ENCODE measurements around the gene CENPC. TPM values are rescaled to one million over a fixed set of nuclear protein-coding genes. Genes with fewer than 3 reads are reported as not detected.
A peak's percentile ranks its signal among the peaks of the same experiment; 100 is the strongest.
"Not testable (repeated sequence)": the region's sequence is repeated elsewhere in the genome, so short reads cannot be mapped to it uniquely, and the experiment has no call there.

CENPC gene
- total RNA-seq, 1 experiment from 2014 or later = 9.6 TPM

GRCh38 chr4:67550451-67550850 lies 5.1 kb upstream of the CENPC start:
- DNase-seq (ENCODE audit: low read depth) = no peak

GRCh38 chr4:67549123-67549522 lies 3.8 kb upstream of the CENPC start:
- DNase-seq (ENCODE audit: low read depth) = peak; percentile 16

- no peak for DNase-seq (ENCODE audit: low read depth)
Observed at GRCh38 chr4:67546971-67547370, 1.7 kb upstream of the CENPC start.

- DNase-seq (ENCODE audit: low read depth) = no peak
Observed at GRCh38 chr4:67546004-67546356, 677 bp upstream of the CENPC start.

GRCh38 chr4:67542076-67542475 lies 3.2 kb downstream of the CENPC start:
- peak; percentile 42 for DNase-seq (ENCODE audit: low read depth)

GRCh38 chr4:67539830-67540229 lies 5.5 kb downstream of the CENPC start:
- DNase-seq (ENCODE audit: low read depth) = no peak

- no peak for DNase-seq (ENCODE audit: low read depth)
Observed at GRCh38 chr4:67535280-67535840, 9.9 kb downstream of the CENPC start.

- DNase-seq (ENCODE audit: low read depth) = no peak
Observed at GRCh38 chr4:67533112-67533511, 12.2 kb downstream of the CENPC start.

- DNase-seq (ENCODE audit: low read depth) = not testable (repeated sequence)
Observed at GRCh38 chr4:67532397-67532796, 12.9 kb downstream of the CENPC start.

- no peak for DNase-seq (ENCODE audit: low read depth)
Observed at GRCh38 chr4:67531379-67531962, 13.8 kb downstream of the CENPC start.

GRCh38 chr4:67524140-67524539 lies 21.2 kb downstream of the CENPC start:
- DNase-seq (ENCODE audit: low read depth) = not testable (repeated sequence)

GRCh38 chr4:67522851-67523671 lies 22.2 kb downstream of the CENPC start:
- peak; percentile 9 for DNase-seq (ENCODE audit: low read depth)

GRCh38 chr4:67522230-67522629 lies 23.1 kb downstream of the CENPC start:
- DNase-seq (ENCODE audit: low read depth) = no peak

GRCh38 chr4:67521506-67521905 lies 23.8 kb downstream of the CENPC start:
- no peak for DNase-seq (ENCODE audit: low read depth)

GRCh38 chr4:67520141-67520540 lies 25.2 kb downstream of the CENPC start:
- DNase-seq (ENCODE audit: low read depth) = no peak

GRCh38 chr4:67512501-67512900 lies 32.8 kb downstream of the CENPC start:
- DNase-seq (ENCODE audit: low read depth) = no peak

- DNase-seq (ENCODE audit: low read depth) = no peak
Observed at GRCh38 chr4:67500373-67500772, 44.9 kb downstream of the CENPC start.

- DNase-seq (ENCODE audit: low read depth) = no peak
Observed at GRCh38 chr4:67499799-67500198, 45.5 kb downstream of the CENPC start.

- peak; percentile 7 for DNase-seq (ENCODE audit: low read depth)
Observed at GRCh38 chr4:67483868-67484602, 61.3 kb downstream of the CENPC start.

GRCh38 chr4:67480810-67481209 lies 64.5 kb downstream of the CENPC start:
- DNase-seq (ENCODE audit: low read depth) = no peak

GRCh38 chr4:67475155-67475554 lies 70.1 kb downstream of the CENPC start:
- DNase-seq (ENCODE audit: low read depth) = no peak

- DNase-seq (ENCODE audit: low read depth) = no peak
Observed at GRCh38 chr4:67470871-67471270, 74.4 kb downstream of the CENPC start.

GRCh38 chr4:67468830-67469229 lies 76.5 kb downstream of the CENPC start:
- no peak for DNase-seq (ENCODE audit: low read depth)

All from M059J (cell line).